CD4-positive, alpha-beta T cell treated with Interleukin-21 for 1 hour (primary cell): ENCODE data around the gene MVB12B.

ENCODE experiments used
- DNase-seq: peaks from one replicate; pipeline ENCODE4 v3.0.0-alpha.2; 2020

MVB12B gene

DNA sequence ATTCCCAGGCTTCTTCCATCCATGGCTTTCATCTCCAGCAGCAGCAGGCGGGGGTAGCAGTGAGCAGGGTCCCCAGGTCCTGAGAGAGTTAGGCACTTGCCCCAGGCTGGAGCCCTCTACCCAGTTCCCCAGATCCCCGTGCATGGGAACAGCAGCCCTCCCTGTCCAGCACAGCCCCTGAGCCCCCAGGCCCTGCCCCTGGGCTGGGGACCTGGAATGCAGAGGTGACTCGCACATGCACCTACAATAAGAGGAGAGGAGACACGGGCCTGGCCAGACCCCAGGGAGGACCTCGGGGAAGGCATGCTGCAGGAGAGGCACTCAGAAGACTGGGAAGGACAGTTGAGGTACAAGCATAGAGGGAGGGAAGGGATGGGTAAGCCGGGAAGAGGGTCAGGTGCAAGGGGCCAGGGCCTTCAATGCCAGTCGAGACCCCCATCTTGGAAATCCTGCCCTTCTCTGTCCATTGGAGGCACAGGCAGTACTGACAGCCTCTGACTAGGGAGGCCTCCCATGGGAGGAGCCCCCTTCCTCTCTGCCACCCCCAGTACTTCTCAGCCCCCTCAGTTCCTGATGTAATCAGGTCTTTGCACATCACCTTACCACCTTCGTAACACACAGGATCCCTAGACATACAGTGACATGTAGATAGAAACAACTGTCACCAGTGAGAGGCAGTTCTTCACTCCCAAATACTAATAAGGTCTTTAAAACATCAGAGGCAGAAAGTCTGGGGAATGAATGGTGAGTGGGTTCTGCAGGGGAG lies 151.8 kb downstream of the MVB12B start:
- no peak for DNase-seq

DNA sequence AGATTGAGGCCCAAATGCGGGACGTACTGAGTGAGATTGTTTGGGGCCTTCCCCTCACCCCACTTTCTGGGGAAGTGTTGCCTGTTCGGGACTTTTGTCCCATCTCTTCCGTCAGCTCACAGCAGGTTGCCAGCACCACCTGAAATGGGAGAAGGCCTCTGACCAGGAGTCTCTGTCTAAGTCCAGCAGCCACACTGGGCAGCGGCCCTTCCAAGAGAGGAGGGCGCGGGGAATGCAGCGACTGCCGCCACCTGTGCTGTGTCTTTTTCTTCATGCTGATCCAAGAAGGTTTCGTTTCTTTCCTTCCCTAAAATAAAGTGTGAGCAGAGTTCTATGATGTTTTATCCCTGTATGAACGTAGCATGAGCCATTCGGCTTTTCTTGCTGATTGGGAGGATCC lies 152.9 kb downstream of the MVB12B start:
- no peak for DNase-seq

- no peak for DNase-seq
These were observed 154.2 kb downstream of the MVB12B start for GRCh38 chr9:126480813-126481212.

- DNase-seq: no peak
These were observed 155.2 kb downstream of the MVB12B start for GRCh38 chr9:126481862-126482261.

DNA sequence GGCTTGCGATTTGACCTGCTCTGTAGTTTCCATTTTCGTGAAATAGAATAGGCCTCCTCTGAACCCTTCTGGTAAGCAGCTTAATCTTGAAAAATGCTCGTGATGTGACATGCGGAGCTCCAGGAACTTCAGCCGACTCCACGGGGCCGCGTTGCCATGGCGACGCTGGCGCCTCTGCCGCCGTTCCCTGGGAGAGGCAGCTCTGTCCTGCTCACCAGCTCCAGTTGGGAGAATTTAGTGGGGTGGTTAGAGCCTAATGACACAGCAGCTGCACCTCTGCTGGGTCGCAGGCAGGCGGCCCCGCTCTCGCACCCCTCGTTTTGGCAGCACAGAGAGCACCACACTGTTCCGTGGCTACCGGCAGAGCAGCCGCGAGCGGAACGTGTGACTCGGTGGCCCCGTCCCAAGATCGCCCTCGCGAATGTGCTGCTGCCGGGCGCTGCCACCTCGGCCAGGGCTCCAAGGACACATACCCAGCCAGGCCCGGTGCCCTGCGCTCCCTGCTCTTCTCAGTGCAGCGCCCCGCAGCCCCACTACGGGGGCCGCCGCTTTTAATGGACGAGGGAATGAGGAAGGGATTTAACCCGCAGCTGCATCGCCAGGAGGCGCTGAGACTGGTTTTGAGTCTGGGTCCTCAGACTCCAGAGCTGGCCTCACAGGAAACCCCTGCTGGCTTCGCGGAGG lies 155.9 kb downstream of the MVB12B start:
- DNase-seq: no peak

GRCh38 chr9:126483468-126484073 lies 156.9 kb downstream of the MVB12B start:
- DNase-seq: no peak

- DNase-seq: no peak
These were observed 159.0 kb downstream of the MVB12B start for GRCh38 chr9:126485662-126486061.

DNA sequence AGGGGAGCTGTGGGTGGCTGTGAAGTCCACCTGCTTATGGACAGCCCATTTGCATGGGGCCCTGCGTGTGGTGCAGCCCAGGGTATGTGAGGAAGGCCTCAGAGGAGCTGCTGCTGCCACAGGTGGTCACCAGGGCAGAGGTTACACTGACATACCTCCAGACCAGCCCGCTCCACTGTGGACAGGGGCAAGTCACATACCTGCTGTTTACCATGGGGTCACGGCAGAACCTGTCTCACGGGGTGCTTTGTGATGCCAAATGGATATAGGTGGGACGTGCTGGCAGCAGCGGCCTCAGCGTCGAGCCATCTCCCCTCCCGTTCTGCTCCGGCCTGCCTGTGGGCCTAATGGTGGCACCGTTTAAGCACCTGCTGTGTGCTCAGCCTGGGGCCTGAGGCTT lies 159.6 kb downstream of the MVB12B start:
- no peak for DNase-seq

GRCh38 chr9:126487856-126488255 lies 161.2 kb downstream of the MVB12B start:
- DNase-seq: no peak

DNA sequence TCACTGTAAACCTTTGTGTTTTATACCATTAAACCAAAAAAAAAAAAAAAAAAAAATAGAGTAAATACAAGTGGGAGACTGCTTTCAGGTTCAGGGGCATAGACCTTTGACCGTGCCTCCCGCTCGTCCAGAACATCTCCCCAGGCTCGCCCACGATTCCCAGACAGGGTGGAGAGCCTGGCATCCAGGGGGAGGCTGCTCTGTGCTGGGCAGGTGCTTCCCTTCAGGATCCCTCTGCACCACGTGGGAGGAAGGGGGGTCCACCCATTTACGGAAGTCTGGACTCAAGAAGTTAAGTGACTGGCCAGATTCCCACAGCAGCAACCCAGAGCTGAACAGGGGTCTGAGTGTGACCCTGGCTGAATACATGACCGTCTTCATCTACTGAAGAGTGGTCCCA lies 161.7 kb downstream of the MVB12B start:
- no peak for DNase-seq

GRCh38 chr9:126488881-126489404 lies 162.3 kb downstream of the MVB12B start:
- no peak for DNase-seq

GRCh38 chr9:126489581-126490213 lies 163.1 kb downstream of the MVB12B start:
- no peak for DNase-seq

DNA sequence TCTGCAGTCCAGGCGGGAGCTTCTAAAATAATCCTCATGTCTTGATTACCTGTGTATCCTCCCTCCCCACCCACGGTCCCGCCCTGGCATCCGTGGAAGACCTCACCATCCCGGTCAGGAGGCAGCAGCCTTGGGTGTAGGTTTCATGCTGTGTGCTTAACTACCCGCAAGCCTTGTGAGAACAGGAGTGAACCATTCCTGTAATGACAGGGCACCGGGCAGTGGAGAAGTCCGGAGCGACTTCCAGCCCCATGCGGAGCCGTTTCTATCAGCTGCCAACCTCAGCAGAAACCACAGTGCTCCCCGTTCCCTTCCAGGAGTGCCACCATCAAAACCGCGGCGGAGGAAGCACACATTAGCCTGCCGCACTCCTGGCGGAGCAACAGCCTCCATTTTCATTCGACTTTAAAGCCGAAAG lies 163.6 kb downstream of the MVB12B start:
- no peak for DNase-seq

DNA sequence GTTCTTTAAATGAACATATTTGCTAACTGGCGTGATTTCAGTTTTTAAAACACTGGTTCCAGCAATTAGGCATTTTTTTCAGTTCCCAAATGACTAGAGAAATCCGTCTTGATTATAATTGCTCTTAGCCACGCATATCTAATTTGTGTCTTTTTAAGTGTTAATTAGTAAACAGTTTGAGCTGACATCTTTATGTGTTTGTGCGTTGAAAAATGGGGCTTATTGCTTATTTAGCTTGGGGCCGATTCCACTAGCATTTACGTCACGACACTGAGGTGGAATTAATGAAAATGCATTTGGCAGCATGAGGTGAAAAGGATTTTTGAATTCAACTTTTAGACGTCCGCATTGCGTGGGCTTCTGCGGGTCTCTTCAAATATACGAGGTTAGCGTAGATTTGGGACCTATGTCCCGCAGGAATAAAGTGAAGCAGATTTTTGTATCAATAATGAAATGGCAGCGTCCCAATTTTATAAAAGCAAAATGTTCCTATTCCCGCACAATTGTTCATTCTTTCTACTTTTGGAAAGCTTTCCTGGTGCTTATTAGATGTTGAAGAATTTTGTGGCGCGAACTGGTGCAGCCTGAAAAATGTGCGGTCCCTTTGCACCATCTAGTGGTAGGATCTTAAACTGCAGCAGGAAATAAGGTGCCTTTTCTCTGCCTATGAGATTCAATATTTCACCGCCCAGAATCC lies 164.4 kb downstream of the MVB12B start:
- peak; percentile 79 for DNase-seq

GRCh38 chr9:126491568-126491879 lies 164.9 kb downstream of the MVB12B start:
- DNase-seq: no peak

DNA sequence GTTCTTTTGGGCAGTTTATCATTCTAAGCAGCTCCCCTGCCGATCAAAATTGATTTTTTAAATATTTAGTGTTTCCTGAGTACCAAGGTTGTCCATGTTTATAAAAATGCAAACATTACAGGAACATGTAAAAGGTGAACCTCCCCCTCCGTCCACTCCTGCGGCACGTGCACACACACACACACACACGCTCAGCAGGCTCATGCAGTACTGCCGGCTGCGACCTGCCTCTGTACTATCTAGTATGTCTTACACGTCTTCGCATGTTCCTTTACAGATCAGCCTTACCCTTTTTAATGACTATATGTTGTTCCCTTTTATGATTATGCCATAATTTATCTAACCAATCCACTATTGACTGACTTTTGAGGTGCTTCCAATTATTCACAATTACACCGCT lies 165.3 kb downstream of the MVB12B start:
- no peak for DNase-seq

DNA sequence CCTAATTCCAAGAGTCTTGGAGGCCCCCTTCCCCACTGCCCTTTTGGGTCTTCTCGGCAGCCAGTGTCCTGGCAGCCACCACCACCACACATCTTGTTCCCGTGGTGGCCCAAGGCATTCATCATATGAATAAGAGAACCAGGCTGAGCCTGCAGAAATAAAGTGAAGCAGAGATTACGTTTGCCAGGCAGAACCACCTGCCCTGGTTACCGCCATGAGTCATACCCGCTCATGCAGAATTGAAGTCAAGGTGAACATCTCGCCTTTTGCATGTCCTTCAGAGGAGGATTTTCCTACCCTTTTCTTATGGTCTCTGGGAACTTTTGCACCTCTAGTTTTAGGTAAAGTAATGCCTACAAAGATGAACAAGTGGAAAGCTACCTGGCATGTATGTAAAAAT lies 167.6 kb downstream of the MVB12B start:
- DNase-seq: no peak

DNA sequence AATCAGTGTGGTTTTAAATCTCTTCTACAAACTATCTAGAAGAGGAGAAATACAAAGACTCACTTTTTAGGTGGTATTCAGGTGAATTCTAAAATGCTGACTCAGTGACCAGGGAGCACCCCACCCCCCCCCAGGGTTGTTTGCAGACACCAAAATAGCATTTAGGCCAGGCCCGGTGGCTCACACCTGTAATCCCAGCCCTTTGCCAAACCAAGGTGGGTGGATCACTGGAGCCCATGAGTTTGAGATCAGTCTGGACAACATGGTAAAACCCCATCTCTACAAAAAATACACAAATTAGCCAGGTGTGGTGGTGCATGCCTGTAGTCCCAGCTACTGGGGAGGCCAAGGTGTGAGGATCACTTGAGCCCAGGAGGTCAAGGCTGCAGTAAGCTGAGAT lies 168.1 kb downstream of the MVB12B start:
- DNase-seq: no peak

GRCh38 chr9:126495411-126496180 lies 169.0 kb downstream of the MVB12B start:
- DNase-seq: no peak

GRCh38 chr9:126496181-126496576 lies 169.6 kb downstream of the MVB12B start:
- DNase-seq: no peak

DNA sequence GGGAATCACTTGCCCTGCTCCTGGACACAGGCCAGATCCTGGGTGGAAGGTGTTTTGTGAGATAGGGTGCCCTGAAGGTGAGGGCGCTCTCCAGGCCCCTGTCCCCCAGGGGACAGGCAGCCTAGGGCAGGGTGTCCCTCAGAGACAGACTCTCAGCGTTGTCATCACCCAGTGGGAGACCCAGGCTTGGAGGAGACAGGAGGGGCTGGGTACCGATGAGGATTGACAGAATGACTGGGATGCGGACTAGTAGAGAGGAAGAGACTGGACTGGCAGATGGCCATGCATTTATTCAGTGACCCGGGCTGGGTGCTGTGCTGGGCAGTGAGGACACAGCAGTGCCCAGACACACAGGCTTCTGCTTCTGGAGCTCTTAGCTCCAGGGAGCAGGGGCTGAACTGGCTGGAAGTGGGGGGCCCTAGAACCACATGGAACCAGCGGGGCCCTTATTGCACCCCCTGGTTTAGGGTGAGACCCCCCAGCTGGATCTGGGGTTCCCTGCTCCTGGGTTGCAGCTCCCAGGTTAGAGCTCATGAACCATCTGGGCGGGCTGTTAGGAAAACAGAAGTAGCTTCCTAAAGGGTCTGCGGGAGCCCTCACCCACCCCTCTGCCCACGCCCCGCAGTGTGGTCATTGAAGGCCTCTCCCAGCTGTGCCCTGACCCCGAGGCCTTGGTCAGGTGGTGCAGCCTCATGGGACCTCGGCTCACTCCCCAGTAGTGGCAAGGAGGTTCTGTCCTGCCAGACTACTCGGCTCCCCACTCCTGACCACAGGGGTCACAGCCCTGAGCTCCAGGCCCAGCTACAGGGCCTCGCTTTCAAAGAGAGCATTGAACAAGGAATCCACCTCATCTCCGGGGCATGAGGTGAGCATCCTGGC lies 170.4 kb downstream of the MVB12B start:
- no peak for DNase-seq
